Endothelial cell of umbilical vein (primary cell): ENCODE results near the gene PHPT1.

Experiments used
- CTCF ChIP-seq, 2 donors: IDR thresholded peaks; 1 replicate in 1 of 2; 2 replicates in 1 of 2; pipeline ENCODE4 v1.5.1; 2011; ENCODE audit warnings: low read length in 2 of 2, mild to moderate bottlenecking in 2 of 2, moderate library complexity in 2 of 2, control low read depth in 1 of 2, inconsistent platforms in 1 of 2, low read depth in 1 of 2; ENCODE audit not compliant: insufficient read depth in 1 of 2; ENCODE audit errors: extremely low read depth in 1 of 2
- POLR2A ChIP-seq: IDR thresholded peaks from 2 replicates; pipeline ENCODE4 v1.6.1; 2012; ENCODE audit warnings: low read depth, mild to moderate bottlenecking, control low read depth, low read length

GRCh38 chr9:136882109-136882946 is 33.1 kb downstream of the PHPT1 start:
- TF ChIP-seq POLR2A (no peak), CTCF (IDR thresholded peaks at IDR 0.05; ENCODE audit: extremely low read depth in 1 of 2, insufficient read depth in 1 of 2, low read depth in 1 of 2, low read length in 2 of 2) (no peak)
